ENCODE results near the gene MMP21.

MMP21 gene

GRCh38 chr10:125775491-125776106 is at the start of gene MMP21:
MMP21 (minus strand) TSS chr10:125775821; CDS start chr10:125775821, 0 bp downstream.
- DNase-seq (ENCODE audit: low spot score): no peak

- no peak for DNase-seq (ENCODE audit: low spot score)
Observed at GRCh38 chr10:125824736-125825135, 49.1 kb upstream of the MMP21 start.

GRCh38 chr10:125823663-125824251 is 48.1 kb upstream of the MMP21 start:
- DNase-seq (ENCODE audit: low spot score): no peak

GRCh38 chr10:125822878-125823662 is 47.4 kb upstream of the MMP21 start, which contains the start of the genes BCCIP and UROS:
BCCIP (plus strand) TSS chr10:125823546; CDS start chr10:125823558, 12 bp downstream.
UROS (minus strand) TSS chr10:125823258; CDS start chr10:125816499, 6,759 bp downstream.
- peak; percentile 83 for DNase-seq (ENCODE audit: low spot score)

- no peak for DNase-seq (ENCODE audit: low spot score)
Observed at GRCh38 chr10:125820701-125821100, 45.1 kb upstream of the MMP21 start.

GRCh38 chr10:125817337-125817946 is 41.8 kb upstream of the MMP21 start:
- no peak for DNase-seq (ENCODE audit: low spot score)

- DNase-seq (ENCODE audit: low spot score): no peak
Observed at GRCh38 chr10:125816548-125816947, 40.9 kb upstream of the MMP21 start.

GRCh38 chr10:125815764-125816163 is 40.1 kb upstream of the MMP21 start:
- DNase-seq (ENCODE audit: low spot score): no peak

GRCh38 chr10:125812128-125812750 is 36.6 kb upstream of the MMP21 start:
- no peak for DNase-seq (ENCODE audit: low spot score)

GRCh38 chr10:125811251-125811650 is 35.6 kb upstream of the MMP21 start:
- no peak for DNase-seq (ENCODE audit: low spot score)

GRCh38 chr10:125808047-125808446 is 32.4 kb upstream of the MMP21 start:
- DNase-seq (ENCODE audit: low spot score): no peak

GRCh38 chr10:125802739-125803138 is 27.1 kb upstream of the MMP21 start:
- DNase-seq (ENCODE audit: low spot score): no peak

- DNase-seq (ENCODE audit: low spot score): no peak
Observed at GRCh38 chr10:125802131-125802530, 26.5 kb upstream of the MMP21 start.

- DNase-seq (ENCODE audit: low spot score): no peak
Observed at GRCh38 chr10:125801574-125801973, 26.0 kb upstream of the MMP21 start.

GRCh38 chr10:125799451-125800182 is 24.0 kb upstream of the MMP21 start:
- no peak for DNase-seq (ENCODE audit: low spot score)

- no peak for DNase-seq (ENCODE audit: low spot score)
Observed at GRCh38 chr10:125797994-125798662, 22.5 kb upstream of the MMP21 start.

GRCh38 chr10:125797424-125797823 is 21.8 kb upstream of the MMP21 start:
- DNase-seq (ENCODE audit: low spot score): no peak

- DNase-seq (ENCODE audit: low spot score): no peak
Observed at GRCh38 chr10:125795637-125796190, 20.1 kb upstream of the MMP21 start.

- DNase-seq (ENCODE audit: low spot score): peak; percentile 93
Observed at GRCh38 chr10:125795128-125795527, 19.5 kb upstream of the MMP21 start.
